D721Med (cell line): Measurements from ENCODE around the gene ZDHHC11.

Source experiments
- DNase-seq: peaks from one replicate; pipeline ENCODE4 v3.0.0; 2011; ENCODE audit warnings: low spot score; ENCODE audit not compliant: insufficient read length
- FAIRE-seq: peaks from 2 replicates; lab custom pipeline; 2011; peaks lifted over from hg19 to GRCh38; lab: Jason Lieb, UNC
- CTCF ChIP-seq: IDR thresholded peaks from 2 replicates; pipeline ENCODE4 v1.5.1; 2012; ENCODE audit warnings: mild to moderate bottlenecking, control low read depth; ENCODE audit not compliant: insufficient read depth; ENCODE audit errors: missing control alignments

The ZDHHC11 gene, protein sequence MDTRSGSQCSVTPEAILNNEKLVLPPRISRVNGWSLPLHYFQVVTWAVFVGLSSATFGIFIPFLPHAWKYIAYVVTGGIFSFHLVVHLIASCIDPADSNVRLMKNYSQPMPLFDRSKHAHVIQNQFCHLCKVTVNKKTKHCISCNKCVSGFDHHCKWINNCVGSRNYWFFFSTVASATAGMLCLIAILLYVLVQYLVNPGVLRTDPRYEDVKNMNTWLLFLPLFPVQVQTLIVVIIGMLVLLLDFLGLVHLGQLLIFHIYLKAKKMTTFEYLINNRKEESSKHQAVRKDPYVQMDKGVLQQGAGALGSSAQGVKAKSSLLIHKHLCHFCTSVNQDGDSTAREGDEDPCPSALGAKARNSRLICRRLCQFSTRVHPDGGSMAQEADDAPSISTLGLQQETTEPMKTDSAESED

GRCh38 chr5:850511-851006, at the start of gene ZDHHC11:
Gene ZDHHC11, minus strand, starts transcription at chr5:850986. Its CDS starts 384 bp downstream, at chr5:850602.
- DNase-seq (no peak), FAIRE-seq (no peak)
- TF ChIP-seq CTCF: no peak

DNA sequence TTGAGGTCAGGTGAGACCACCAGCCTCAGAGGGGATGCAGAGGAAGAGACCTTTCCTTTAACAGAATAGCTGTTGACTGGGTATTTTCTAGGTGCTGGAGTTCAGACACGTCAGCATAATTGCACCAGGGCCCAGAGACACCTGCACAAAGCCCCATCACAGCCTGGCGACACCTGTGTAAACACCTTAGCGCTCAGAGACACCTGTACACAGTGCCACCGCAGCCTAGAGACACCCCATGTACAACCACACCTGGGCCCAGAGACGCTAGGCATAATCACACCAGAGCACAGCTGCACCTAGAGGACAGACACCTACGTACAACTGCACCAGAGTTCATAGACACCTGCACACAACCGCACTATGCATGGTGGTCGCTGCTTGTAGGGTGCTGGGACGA, 42.9 kb upstream of the ZDHHC11 start:
- no peak for TF ChIP-seq CTCF
- FAIRE-seq (no peak), DNase-seq (no peak)

- DNase-seq: no peak
- no peak for TF ChIP-seq CTCF
- no peak for FAIRE-seq
Measured at GRCh38 chr5:893137-893506, 42.3 kb upstream of the ZDHHC11 start.

GRCh38 chr5:892394-893136, 41.8 kb upstream of the ZDHHC11 start, which contains the start of the genes BRD9 and TRIP13:
Gene BRD9, minus strand, starts transcription at chr5:892801. Its CDS starts 144 bp downstream, at chr5:892657.
Gene TRIP13, plus strand, starts transcription at chr5:892884. Its CDS starts 115 bp downstream, at chr5:892999.
- no peak for TF ChIP-seq CTCF
- no peak for FAIRE-seq
- DNase-seq: peak; percentile 97

DNA sequence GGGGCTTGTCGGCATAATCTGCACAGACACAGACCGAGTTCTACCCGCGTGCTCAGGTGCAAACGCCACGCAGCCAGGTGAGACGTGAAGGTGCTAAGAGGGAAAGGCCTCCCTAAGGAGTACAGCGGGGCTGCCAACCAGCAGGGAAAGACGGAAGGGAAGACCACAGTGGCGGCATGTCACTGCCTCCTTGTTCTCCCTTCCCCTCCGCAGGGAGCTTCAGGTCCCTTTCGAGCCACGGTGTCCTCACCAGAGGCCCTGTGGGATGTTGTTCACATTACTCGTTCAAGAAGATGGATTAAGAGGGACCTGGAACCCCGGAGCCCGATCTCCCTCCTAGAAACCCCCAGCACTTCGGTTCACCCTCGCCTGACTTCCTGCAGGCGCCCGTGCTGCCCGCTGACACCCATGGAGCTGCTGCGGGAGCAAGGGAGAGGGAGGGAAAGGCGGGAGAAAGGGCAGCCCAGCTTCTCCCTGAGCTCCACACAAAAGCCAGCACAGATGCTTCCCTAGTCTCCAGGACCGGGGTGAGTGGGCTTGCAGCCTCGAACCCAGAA, 41.1 kb upstream of the ZDHHC11 start:
- FAIRE-seq: no peak
- DNase-seq: no peak
- TF ChIP-seq CTCF: no peak

DNA sequence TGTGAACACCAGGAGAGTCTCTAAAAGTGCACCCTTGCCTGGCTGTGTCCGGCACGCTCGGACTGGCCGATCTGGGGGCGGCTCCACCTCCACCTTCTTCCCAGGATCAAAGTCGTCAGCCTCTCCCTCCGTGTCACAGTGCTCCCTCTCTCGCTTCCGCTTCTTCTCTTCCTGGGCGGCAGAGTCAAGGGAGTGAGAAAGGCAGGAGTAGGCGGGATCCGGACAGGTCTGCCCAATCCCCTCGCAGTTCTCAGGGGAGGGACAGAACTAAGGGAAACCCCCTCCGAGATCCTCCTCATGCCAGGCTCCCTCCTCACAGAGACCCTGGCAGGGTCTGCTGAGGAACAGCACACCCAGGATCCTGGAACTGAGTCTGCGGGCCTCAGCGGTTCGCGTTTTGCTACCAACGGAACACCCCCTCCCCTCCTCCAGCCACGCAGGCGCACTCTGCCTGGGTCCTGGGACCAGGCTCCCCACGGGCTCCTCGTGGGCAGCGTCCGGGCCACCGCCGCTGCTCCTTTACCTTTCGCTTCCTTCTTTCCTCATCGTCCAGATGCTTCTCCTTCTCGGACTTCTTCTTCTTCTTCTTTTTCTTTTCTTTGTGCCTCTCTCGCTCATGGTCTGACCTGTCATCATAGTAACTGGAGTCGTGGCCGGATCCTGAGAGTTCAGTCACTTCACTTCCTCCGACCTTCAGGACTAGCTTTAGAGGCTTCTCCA, 40.5 kb upstream of the ZDHHC11 start:
- FAIRE-seq: no peak
- TF ChIP-seq CTCF: no peak
- DNase-seq: peak; percentile 83
